Measurements from ENCODE around the gene SYT9.

SYT9 gene

GRCh38 chr11:7364660-7365059, 113.0 kb downstream of the SYT9 start:
- H3K9me3 ChIP-seq = no peaks in the 10 kb centered on the region
- no peaks in the 10 kb centered on the region for H3K36me3 ChIP-seq
- intact Hi-C loops (cut with DNase I; ENCODE audit: low total_unique reads) = no loop called here
- H3K27ac ChIP-seq = no peak overlapping the region
- TF ChIP-seq, protein P1, sequence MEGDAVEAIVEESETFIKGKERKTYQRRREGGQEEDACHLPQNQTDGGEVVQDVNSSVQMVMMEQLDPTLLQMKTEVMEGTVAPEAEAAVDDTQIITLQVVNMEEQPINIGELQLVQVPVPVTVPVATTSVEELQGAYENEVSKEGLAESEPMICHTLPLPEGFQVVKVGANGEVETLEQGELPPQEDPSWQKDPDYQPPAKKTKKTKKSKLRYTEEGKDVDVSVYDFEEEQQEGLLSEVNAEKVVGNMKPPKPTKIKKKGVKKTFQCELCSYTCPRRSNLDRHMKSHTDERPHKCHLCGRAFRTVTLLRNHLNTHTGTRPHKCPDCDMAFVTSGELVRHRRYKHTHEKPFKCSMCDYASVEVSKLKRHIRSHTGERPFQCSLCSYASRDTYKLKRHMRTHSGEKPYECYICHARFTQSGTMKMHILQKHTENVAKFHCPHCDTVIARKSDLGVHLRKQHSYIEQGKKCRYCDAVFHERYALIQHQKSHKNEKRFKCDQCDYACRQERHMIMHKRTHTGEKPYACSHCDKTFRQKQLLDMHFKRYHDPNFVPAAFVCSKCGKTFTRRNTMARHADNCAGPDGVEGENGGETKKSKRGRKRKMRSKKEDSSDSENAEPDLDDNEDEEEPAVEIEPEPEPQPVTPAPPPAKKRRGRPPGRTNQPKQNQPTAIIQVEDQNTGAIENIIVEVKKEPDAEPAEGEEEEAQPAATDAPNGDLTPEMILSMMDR (IDR thresholded peaks at IDR 0.05) = no peak
- no peak overlapping the region for H3K4me3 ChIP-seq
- DNase-seq = no peak
- H3K4me1 ChIP-seq = no peaks in the 10 kb centered on the region
- no peaks in the 10 kb centered on the region for H3K27me3 ChIP-seq

GRCh38 chr11:7367803-7368202, 116.1 kb downstream of the SYT9 start:
- no peak for DNase-seq
- TF ChIP-seq, protein P1 (IDR thresholded peaks at IDR 0.05) = no peak
- H3K27ac ChIP-seq = no peak overlapping the region
- no peaks in the 10 kb centered on the region for H3K4me1 ChIP-seq
- no peaks in the 10 kb centered on the region for H3K9me3 ChIP-seq
- no peak overlapping the region for H3K4me3 ChIP-seq
- intact Hi-C loops (cut with DNase I; ENCODE audit: low total_unique reads) = no loop called here
- H3K27me3 ChIP-seq = no peaks in the 10 kb centered on the region
- H3K36me3 ChIP-seq = no peaks in the 10 kb centered on the region

DNA sequence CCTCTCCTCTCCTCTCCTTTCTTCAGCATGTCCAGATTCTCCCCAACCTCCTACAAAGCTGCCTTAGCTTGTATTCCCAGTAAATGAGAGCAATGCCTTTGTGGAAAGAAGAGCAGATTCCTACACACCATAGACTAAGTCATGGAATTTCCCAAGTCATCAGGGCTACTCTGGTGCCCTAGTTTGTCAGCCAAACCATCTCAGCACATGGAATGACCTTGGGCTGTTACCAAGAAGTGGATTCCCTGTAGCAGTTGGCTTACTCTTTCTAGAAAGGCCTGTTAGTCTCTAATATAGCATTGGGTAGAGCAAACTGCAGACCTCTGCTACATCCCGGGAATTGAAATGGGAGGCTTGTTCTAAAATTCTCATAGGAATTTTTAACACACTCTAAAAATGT, 124.7 kb downstream of the SYT9 start:
- intact Hi-C loops (cut with DNase I; ENCODE audit: low total_unique reads) = no loop called here
- H3K4me3 ChIP-seq = no peak overlapping the region
- TF ChIP-seq, protein P1 (IDR thresholded peaks at IDR 0.05) = no peak

GRCh38 chr11:7381937-7382336, 130.2 kb downstream of the SYT9 start:
- intact Hi-C loops (cut with DNase I; ENCODE audit: low total_unique reads) = no loop called here
- Histone ChIP-seq H3K27me3 (no peaks in the 10 kb centered on the region), H3K36me3 (no peaks in the 10 kb centered on the region), H3K4me3 (no peak overlapping the region), H3K4me1 (no peaks in the 10 kb centered on the region), H3K27ac (no peak overlapping the region), H3K9me3 (no peaks in the 10 kb centered on the region)
- DNase-seq = no peak
- TF ChIP-seq, protein P1 (IDR thresholded peaks at IDR 0.05) = no peak

More for the DNA sequence above, 124.7 kb downstream of the SYT9 start:
- Histone ChIP-seq H3K27me3 (no peaks in the 10 kb centered on the region), H3K9me3 (no peaks in the 10 kb centered on the region), H3K27ac (no peak overlapping the region), H3K4me1 (no peaks in the 10 kb centered on the region), H3K36me3 (no peaks in the 10 kb centered on the region)
- DNase-seq = no peak

GRCh38 chr11:7383406-7383805, 131.7 kb downstream of the SYT9 start:
- intact Hi-C loops (cut with DNase I; ENCODE audit: low total_unique reads) = no loop called here
- H3K4me1 ChIP-seq = no peaks in the 10 kb centered on the region
- TF ChIP-seq, protein P1 (IDR thresholded peaks at IDR 0.05) = no peak
- no peaks in the 10 kb centered on the region for H3K27me3 ChIP-seq
- DNase-seq = no peak
- H3K27ac ChIP-seq = no peak overlapping the region
- H3K4me3 ChIP-seq = no peak overlapping the region
- H3K9me3 ChIP-seq = no peaks in the 10 kb centered on the region
- no peaks in the 10 kb centered on the region for H3K36me3 ChIP-seq

DNA sequence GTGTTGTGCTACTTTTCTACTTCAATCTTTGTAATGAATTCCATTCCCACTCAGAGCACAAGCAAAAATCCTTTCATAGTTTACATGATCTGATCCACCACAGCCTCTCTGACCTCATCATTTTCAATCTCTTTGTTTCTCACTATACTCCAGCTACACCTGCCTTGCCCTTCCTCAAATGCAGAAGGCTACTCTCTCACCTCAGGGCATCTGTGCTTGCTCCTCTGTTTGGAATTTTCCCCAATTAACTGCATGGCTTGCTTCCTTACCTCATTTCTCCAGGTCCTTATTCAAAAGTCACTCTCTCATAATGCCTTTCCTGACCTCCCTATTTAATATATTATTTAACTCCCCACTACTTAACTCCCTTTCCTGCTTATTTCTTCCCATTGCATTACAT, 133.0 kb downstream of the SYT9 start:
- H3K4me3 ChIP-seq = no peak overlapping the region
- H3K4me1 ChIP-seq = no peaks in the 10 kb centered on the region
- H3K36me3 ChIP-seq = no peaks in the 10 kb centered on the region
- TF ChIP-seq, protein P1 (IDR thresholded peaks at IDR 0.05) = no peak
- H3K27ac ChIP-seq = no peak overlapping the region
- DNase-seq = no peak
- H3K9me3 ChIP-seq = no peaks in the 10 kb centered on the region
- intact Hi-C loops (cut with DNase I; ENCODE audit: low total_unique reads) = no loop called here
- no peaks in the 10 kb centered on the region for H3K27me3 ChIP-seq

Measured in tibial artery (tissue), 4 donors.